ENCODE results near the gene PROSER2.

The PROSER2 gene

GRCh38 chr10:11896549-11897200 is 73.5 kb downstream of the PROSER2 start:
- no peak for DNase-seq
- in situ Hi-C loops (cut with MboI; ENCODE audit: low pct_unique_long_range_greater_than_20kb, low sequenced_read_pairs), result no loop called here

- in situ Hi-C loops (cut with MboI; ENCODE audit: low pct_unique_long_range_greater_than_20kb, low sequenced_read_pairs), result no loop called here
- DNase-seq, result no peak
Measured at GRCh38 chr10:11898033-11898371, 74.8 kb downstream of the PROSER2 start.

GRCh38 chr10:11898372-11899066 is 75.4 kb downstream of the PROSER2 start:
- DNase-seq, result no peak
- in situ Hi-C loops (cut with MboI; ENCODE audit: low pct_unique_long_range_greater_than_20kb, low sequenced_read_pairs), result no loop called here

GRCh38 chr10:11899067-11899876 is 76.1 kb downstream of the PROSER2 start:
- in situ Hi-C loops (cut with MboI; ENCODE audit: low pct_unique_long_range_greater_than_20kb, low sequenced_read_pairs), result no loop called here
- no peak for DNase-seq

- in situ Hi-C loops (cut with MboI; ENCODE audit: low pct_unique_long_range_greater_than_20kb, low sequenced_read_pairs), result no loop called here
- DNase-seq, result no peak
Measured at GRCh38 chr10:11901036-11901301, 77.8 kb downstream of the PROSER2 start.

GRCh38 chr10:11901454-11901832 is 78.3 kb downstream of the PROSER2 start:
- DNase-seq, result no peak
- in situ Hi-C loops (cut with MboI; ENCODE audit: low pct_unique_long_range_greater_than_20kb, low sequenced_read_pairs), result no loop called here

- peak; percentile 29 for DNase-seq
- in situ Hi-C loops (cut with MboI; ENCODE audit: low pct_unique_long_range_greater_than_20kb, low sequenced_read_pairs), result no loop called here
Measured at GRCh38 chr10:11901833-11902475, 78.8 kb downstream of the PROSER2 start.

- in situ Hi-C loops (cut with MboI; ENCODE audit: low pct_unique_long_range_greater_than_20kb, low sequenced_read_pairs), result no loop called here
- no peak for DNase-seq
Measured at GRCh38 chr10:11902646-11903045, 79.5 kb downstream of the PROSER2 start.

- in situ Hi-C loops (cut with MboI; ENCODE audit: low pct_unique_long_range_greater_than_20kb, low sequenced_read_pairs), result no loop called here
- DNase-seq, result peak; percentile 73
Measured at GRCh38 chr10:11906714-11907113, 83.6 kb downstream of the PROSER2 start.

- no peak for DNase-seq
- in situ Hi-C loops (cut with MboI; ENCODE audit: low pct_unique_long_range_greater_than_20kb, low sequenced_read_pairs), result no loop called here
Measured at GRCh38 chr10:11907914-11908313, 84.8 kb downstream of the PROSER2 start.

- DNase-seq, result no peak
- in situ Hi-C loops (cut with MboI; ENCODE audit: low pct_unique_long_range_greater_than_20kb, low sequenced_read_pairs), result no loop called here
Measured at GRCh38 chr10:11908536-11908935, 85.4 kb downstream of the PROSER2 start.

- no peak for DNase-seq
- in situ Hi-C loops (cut with MboI; ENCODE audit: low pct_unique_long_range_greater_than_20kb, low sequenced_read_pairs), result no loop called here
Measured at GRCh38 chr10:11908991-11909390, 85.8 kb downstream of the PROSER2 start.

GRCh38 chr10:11909618-11910017 is 86.5 kb downstream of the PROSER2 start:
- DNase-seq, result no peak
- in situ Hi-C loops (cut with MboI; ENCODE audit: low pct_unique_long_range_greater_than_20kb, low sequenced_read_pairs), result no loop called here

- no peak for DNase-seq
- in situ Hi-C loops (cut with MboI; ENCODE audit: low pct_unique_long_range_greater_than_20kb, low sequenced_read_pairs), result no loop called here
Measured at GRCh38 chr10:11910102-11910501, 86.9 kb downstream of the PROSER2 start.

- in situ Hi-C loops (cut with MboI; ENCODE audit: low pct_unique_long_range_greater_than_20kb, low sequenced_read_pairs), result no loop called here
- peak; percentile 16 for DNase-seq
Measured at GRCh38 chr10:11913079-11913641, 90.0 kb downstream of the PROSER2 start.

- DNase-seq, result no peak
- in situ Hi-C loops (cut with MboI; ENCODE audit: low pct_unique_long_range_greater_than_20kb, low sequenced_read_pairs), result no loop called here
Measured at GRCh38 chr10:11918384-11918783, 95.2 kb downstream of the PROSER2 start.

- in situ Hi-C loops (cut with MboI; ENCODE audit: low pct_unique_long_range_greater_than_20kb, low sequenced_read_pairs), result no loop called here
- no peak for DNase-seq
Measured at GRCh38 chr10:11919271-11919670, 96.1 kb downstream of the PROSER2 start.
